NT2/D1 (cell line): ENCODE data around the gene ADORA2A.

Source experiments
- DNase-seq: peaks from one replicate; pipeline ENCODE4 v3.0.0-alpha.2; 2011; ENCODE audit warnings: low read depth, low spot score
- H3K27me3 ChIP-seq: 2 replicates; pipeline ENCODE4 v1.6.0; 2011; ENCODE audit warnings: mild to moderate bottlenecking; ENCODE audit not compliant: insufficient read length, insufficient read depth
- H3K36me3 ChIP-seq: 2 replicates; pipeline ENCODE4 v1.6.1; 2011; ENCODE audit warnings: mild to moderate bottlenecking, low read length, mixed read lengths; ENCODE audit not compliant: insufficient read depth, insufficient read length
- H3K4me1 ChIP-seq: 2 replicates; pipeline ENCODE4 v1.5.1; 2011; ENCODE audit not compliant: insufficient read depth, insufficient read length
- H3K4me3 ChIP-seq: 2 replicates; pipeline ENCODE4 v1.5.1; 2011; ENCODE audit warnings: low read depth; ENCODE audit not compliant: insufficient read length
- H3K9ac ChIP-seq: 2 replicates; pipeline ENCODE4 v1.6.0; 2011; ENCODE audit warnings: low read depth; ENCODE audit not compliant: insufficient read length
- H3K9me3 ChIP-seq: 2 replicates; pipeline ENCODE4 v1.5.1; 2011; ENCODE audit warnings: mild to moderate bottlenecking, low read length; ENCODE audit not compliant: insufficient read depth
- SUZ12 ChIP-seq: IDR thresholded peaks from 2 replicates; pipeline ENCODE4 v1.6.1; 2011; ENCODE audit not compliant: insufficient read length, insufficient read depth; ENCODE audit errors: extremely low read depth
- YY1 ChIP-seq: IDR thresholded peaks from 2 replicates; pipeline ENCODE4 v1.6.1; 2011; ENCODE audit not compliant: insufficient read length, insufficient read depth
- ZNF274 ChIP-seq: IDR thresholded peaks from 2 replicates; pipeline ENCODE4 v1.6.1; 2011; ENCODE audit warnings: mild to moderate bottlenecking, low read depth, low read length

The ADORA2A gene

DNA sequence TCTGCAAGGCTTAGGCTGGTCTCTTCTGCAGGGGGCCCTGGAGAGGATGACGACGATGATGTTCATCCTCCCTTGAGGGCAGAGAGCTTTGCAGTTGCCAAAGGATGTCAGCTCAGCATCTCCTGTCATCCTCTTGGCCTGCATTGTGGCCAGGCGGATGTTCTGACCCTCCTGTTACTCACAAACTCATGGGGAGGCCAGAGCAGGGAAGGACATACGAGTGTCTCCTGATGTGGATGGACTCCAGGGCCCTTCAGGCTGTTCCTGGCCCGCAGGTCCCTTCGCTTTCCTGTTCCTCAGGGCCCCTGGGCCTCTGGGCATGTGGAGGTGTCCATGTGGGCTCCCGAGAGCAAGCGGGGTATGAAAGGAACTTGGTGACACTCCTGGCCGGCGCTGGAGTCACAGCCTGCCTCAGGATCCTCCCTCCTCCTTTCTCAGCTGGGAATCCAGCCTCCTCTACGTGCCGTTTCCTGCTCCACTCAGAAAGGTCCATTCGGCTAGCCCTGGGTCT, 8.5 kb downstream of the ADORA2A start:
- H3K9ac ChIP-seq: no peak overlapping the region
- no peak for DNase-seq
- H3K36me3 ChIP-seq: peaks cover 12% of the 10 kb centered on the region
- H3K4me3 ChIP-seq: no peak overlapping the region
- no peaks in the 10 kb centered on the region for H3K27me3 ChIP-seq
- peaks cover 4% of the 10 kb centered on the region for H3K4me1 ChIP-seq
- no peaks in the 10 kb centered on the region for H3K9me3 ChIP-seq
- no peak for TF ChIP-seq SUZ12
- TF ChIP-seq YY1: no peak
- no peak for TF ChIP-seq ZNF274

DNA sequence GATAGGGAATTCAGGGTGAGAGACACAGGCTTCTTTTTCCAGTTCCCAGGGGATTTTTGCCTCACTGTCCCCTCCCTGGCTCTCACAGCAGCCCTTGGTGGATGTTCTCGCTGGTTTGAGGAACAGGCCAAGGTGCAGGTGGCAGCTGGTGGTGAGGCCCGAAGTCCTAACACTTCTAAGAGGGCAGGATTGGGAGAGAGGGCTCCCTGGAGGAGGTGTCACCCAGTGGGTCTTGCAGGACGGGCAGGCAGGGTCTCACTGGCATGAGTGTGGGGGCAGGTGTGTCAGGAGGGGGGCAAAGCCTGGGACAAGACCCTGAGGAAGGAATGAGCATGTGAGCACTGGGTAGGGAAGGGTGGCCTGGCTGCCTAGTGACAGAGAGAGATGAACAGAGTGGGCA, 9.2 kb downstream of the ADORA2A start:
- Histone ChIP-seq H3K27me3 (no peaks in the 10 kb centered on the region), H3K9ac (no peak overlapping the region), H3K4me3 (no peak overlapping the region), H3K4me1 (peaks cover 4% of the 10 kb centered on the region), H3K9me3 (no peaks in the 10 kb centered on the region), H3K36me3 (peaks cover 13% of the 10 kb centered on the region)
- TF ChIP-seq YY1 (no peak), SUZ12 (no peak), ZNF274 (no peak)
- no peak for DNase-seq

DNA sequence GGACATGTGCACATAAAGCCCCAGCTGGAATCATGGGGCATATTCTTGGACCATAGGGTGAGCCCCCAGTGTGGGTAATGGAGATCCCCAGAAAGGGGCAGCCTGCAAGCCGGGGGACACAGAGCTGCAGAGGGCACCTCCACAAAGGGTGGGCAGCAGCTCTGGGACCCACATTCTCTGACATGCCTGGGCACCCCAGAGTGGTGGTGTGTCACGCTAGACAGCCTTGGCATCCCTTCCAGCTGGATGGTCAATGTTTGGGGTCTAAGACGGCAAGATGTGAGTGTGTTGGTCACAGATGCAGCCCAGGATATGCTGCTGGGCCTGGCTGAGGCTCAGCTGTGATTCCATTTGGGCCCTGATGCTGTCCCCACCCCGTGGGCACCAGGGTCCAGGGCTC, 9.7 kb downstream of the ADORA2A start:
- no peaks in the 10 kb centered on the region for H3K9me3 ChIP-seq
- no peak overlapping the region for H3K4me3 ChIP-seq
- H3K27me3 ChIP-seq: no peaks in the 10 kb centered on the region
- no peak for DNase-seq
- no peak for TF ChIP-seq YY1
- TF ChIP-seq SUZ12: no peak
- no peak for TF ChIP-seq ZNF274
- H3K4me1 ChIP-seq: peaks cover 5% of the 10 kb centered on the region
- H3K9ac ChIP-seq: no peak overlapping the region
- peaks cover 17% of the 10 kb centered on the region for H3K36me3 ChIP-seq

DNA sequence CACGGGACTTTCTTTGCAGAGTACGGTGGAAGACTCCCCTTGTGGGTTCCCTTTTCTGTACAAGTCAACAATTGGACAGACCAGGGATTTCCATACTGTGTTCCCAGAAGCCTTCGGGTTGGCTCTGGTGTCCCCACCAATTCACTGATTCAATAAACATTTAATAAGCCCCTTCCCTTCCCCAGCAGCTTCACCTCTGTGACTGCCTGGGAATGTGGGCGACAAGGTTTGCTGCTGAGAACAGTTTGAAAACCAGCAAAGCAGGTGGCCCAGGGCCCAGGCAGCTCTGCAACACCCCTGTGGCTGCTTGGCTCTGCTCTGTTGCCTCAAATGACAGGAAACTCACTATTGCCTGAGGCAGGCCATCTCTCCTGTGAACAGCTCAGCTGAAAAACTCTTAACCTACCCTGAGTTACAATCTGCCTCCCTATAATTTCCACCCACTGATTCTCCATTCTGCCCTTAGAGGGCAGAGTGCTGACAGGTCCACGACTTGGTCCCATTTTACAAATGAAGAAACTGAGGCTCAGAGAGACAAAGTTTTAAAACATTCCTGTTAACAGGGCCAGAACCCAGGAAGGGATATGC, 10.4 kb downstream of the ADORA2A start:
- DNase-seq: no peak
- Histone ChIP-seq H3K4me1 (peaks cover 6% of the 10 kb centered on the region), H3K36me3 (peaks cover 19% of the 10 kb centered on the region), H3K9me3 (no peaks in the 10 kb centered on the region), H3K27me3 (no peaks in the 10 kb centered on the region), H3K4me3 (no peak overlapping the region), H3K9ac (no peak overlapping the region)
- TF ChIP-seq SUZ12 (no peak), YY1 (no peak), ZNF274 (no peak)

DNA sequence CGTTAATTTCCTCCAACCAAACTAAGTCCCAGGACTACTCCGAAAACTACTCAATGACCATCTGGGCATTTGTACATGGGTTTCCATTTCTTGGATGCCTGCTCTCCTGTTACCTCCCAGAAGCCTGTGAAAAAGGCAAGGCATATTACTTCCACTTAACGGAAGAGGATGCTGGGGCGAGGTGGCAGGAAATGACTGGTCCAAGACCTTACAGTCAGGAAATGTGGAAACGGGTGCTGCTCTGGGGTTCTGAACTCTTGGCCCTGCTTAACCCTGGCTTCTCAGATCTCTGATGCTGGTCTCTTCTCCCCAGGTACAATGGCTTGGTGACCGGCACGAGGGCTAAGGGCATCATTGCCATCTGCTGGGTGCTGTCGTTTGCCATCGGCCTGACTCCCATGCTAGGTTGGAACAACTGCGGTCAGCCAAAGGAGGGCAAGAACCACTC, 12.9 kb downstream of the ADORA2A start:
- DNase-seq: no peak
- peaks cover 9% of the 10 kb centered on the region for H3K4me1 ChIP-seq
- no peak for TF ChIP-seq YY1
- TF ChIP-seq ZNF274: no peak
- no peak for TF ChIP-seq SUZ12

DNA sequence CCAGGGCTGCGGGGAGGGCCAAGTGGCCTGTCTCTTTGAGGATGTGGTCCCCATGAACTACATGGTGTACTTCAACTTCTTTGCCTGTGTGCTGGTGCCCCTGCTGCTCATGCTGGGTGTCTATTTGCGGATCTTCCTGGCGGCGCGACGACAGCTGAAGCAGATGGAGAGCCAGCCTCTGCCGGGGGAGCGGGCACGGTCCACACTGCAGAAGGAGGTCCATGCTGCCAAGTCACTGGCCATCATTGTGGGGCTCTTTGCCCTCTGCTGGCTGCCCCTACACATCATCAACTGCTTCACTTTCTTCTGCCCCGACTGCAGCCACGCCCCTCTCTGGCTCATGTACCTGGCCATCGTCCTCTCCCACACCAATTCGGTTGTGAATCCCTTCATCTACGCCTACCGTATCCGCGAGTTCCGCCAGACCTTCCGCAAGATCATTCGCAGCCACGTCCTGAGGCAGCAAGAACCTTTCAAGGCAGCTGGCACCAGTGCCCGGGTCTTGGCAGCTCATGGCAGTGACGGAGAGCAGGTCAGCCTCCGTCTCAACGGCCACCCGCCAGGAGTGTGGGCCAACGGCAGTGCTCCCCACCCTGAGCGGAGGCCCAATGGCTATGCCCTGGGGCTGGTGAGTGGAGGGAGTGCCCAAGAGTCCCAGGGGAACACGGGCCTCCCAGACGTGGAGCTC, 13.5 kb downstream of the ADORA2A start:
- H3K9ac ChIP-seq: no peak overlapping the region
- H3K36me3 ChIP-seq: peaks cover 16% of the 10 kb centered on the region
- H3K4me3 ChIP-seq: no peak overlapping the region
- H3K27me3 ChIP-seq: no peaks in the 10 kb centered on the region
- no peaks in the 10 kb centered on the region for H3K9me3 ChIP-seq
- DNase-seq: no peak
- TF ChIP-seq SUZ12 (no peak), YY1 (no peak), ZNF274 (no peak)
- peaks cover 11% of the 10 kb centered on the region for H3K4me1 ChIP-seq

More for the DNA sequence above, 12.9 kb downstream of the ADORA2A start:
- Histone ChIP-seq H3K36me3 (peaks cover 16% of the 10 kb centered on the region), H3K27me3 (no peaks in the 10 kb centered on the region), H3K9ac (no peak overlapping the region), H3K4me3 (no peak overlapping the region), H3K9me3 (no peaks in the 10 kb centered on the region)

DNA sequence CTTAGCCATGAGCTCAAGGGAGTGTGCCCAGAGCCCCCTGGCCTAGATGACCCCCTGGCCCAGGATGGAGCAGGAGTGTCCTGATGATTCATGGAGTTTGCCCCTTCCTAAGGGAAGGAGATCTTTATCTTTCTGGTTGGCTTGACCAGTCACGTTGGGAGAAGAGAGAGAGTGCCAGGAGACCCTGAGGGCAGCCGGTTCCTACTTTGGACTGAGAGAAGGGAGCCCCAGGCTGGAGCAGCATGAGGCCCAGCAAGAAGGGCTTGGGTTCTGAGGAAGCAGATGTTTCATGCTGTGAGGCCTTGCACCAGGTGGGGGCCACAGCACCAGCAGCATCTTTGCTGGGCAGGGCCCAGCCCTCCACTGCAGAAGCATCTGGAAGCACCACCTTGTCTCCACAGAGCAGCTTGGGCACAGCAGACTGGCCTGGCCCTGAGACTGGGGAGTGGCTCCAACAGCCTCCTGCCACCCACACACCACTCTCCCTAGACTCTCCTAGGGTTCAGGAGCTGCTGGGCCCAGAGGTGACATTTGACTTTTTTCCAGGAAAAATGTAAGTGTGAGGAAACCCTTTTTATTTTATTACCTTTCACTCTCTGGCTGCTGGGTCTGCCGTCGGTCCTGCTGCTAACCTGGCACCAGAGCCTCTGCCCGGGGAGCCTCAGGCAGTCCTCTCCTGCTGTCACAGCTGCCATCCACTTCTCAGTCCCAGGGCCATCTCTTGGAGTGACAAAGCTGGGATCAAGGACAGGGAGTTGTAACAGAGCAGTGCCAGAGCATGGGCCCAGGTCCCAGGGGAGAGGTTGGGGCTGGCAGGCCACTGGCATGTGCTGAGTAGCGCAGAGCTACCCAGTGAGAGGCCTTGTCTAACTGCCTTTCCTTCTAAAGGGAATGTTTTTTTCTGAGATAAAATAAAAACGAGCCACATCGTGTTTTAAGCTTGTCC, 14.3 kb downstream of the ADORA2A start:
- no peak for DNase-seq
- Histone ChIP-seq H3K4me3 (no peak overlapping the region), H3K36me3 (peaks cover 16% of the 10 kb centered on the region), H3K4me1 (peaks cover 14% of the 10 kb centered on the region), H3K9me3 (no peaks in the 10 kb centered on the region), H3K9ac (peak overlapping the region; percentile 10), H3K27me3 (no peaks in the 10 kb centered on the region)
- no peak for TF ChIP-seq SUZ12
- no peak for TF ChIP-seq YY1
